GM12878 (cell line): ENCODE measurements around the gene ZFHX2. TPM values are rescaled to one million over a fixed set of nuclear protein-coding genes. Genes with fewer than 3 reads are reported as not detected.

Source experiments
- ATAC-seq: fragments of 200-7000 bp; cut with Tn5 transposase; 3 replicates; pipeline ENCODE4 v1.9.1; 2020; ENCODE audit warnings: mild to moderate bottlenecking, moderate library complexity
- BruUV-seq: library from RNA; stranded (reverse); fragments of 400-500 nt; replicated peaks from 2 replicates; lab custom pipeline; 2021; lab: Mats Ljungman, UMichigan
- CTCF ChIA-PET: fragments of 300-600 bp; sonication (Branson Sonifier 250); formaldehyde crosslinking; extraction: SDS; loops from one replicate; lab custom pipeline; 2021; ENCODE audit warnings: inconsistent platforms; lab: Yijun Ruan, JAX
- POLR2A ChIA-PET: fragments of 350-600 bp; formaldehyde crosslinking; extraction: SDS; loops from one replicate; lab custom pipeline; 2021; ENCODE audit warnings: inconsistent platforms; lab: Charles Lee
- RAD21 ChIA-PET: fragments of 300-600 bp; sonication (Branson Sonifier 250); formaldehyde crosslinking; loops from one replicate; lab custom pipeline; 2023; ENCODE audit warnings: antibody characterized with exemption; ENCODE audit not compliant: unreplicated experiment; lab: Charles Lee
- SMC1A ChIA-PET: fragments of 300-600 bp; sonication (Branson Sonifier 250); formaldehyde crosslinking; loops from one replicate; lab custom pipeline; 2023; ENCODE audit not compliant: unreplicated experiment, uncharacterized antibody; lab: Charles Lee
- DNase-seq: peaks from one replicate; pipeline ENCODE4 v3.0.0-alpha.2; 2011; ENCODE audit warnings: low read depth, low spot score
- FAIRE-seq: peaks from 3 replicates; lab custom pipeline; 2011; peaks lifted over from hg19 to GRCh38; lab: Jason Lieb, UNC
- H2AFZ ChIP-seq: 2 replicates; pipeline ENCODE4 v1.6.0; 2011; ENCODE audit warnings: low read depth, low read length, control low read depth; ENCODE audit not compliant: control insufficient read depth
- H3K27ac ChIP-seq: 2 replicates; pipeline ENCODE4 v1.5.1; 2011; ENCODE audit warnings: control low read depth; ENCODE audit not compliant: control insufficient read depth, insufficient read depth
- H3K27me3 ChIP-seq, 2 experiments: replicated peaks in 1 of 2; 2 replicates each; pipeline versions ENCODE4 v1.6.0 to v1.6.1; 2011; ENCODE audit warnings: low read length in 1 of 2; ENCODE audit not compliant: control insufficient read depth in 2 of 2, insufficient read depth in 2 of 2
- H3K36me3 ChIP-seq, 2 experiments: 2 replicates each; pipeline ENCODE4 v1.5.1; 2011; ENCODE audit warnings: low read length in 1 of 2; ENCODE audit not compliant: control insufficient read depth in 2 of 2, insufficient read depth in 2 of 2
- H3K4me1 ChIP-seq: 2 replicates; pipeline ENCODE4 v1.6.1; 2011; ENCODE audit warnings: mild to moderate bottlenecking, low read length, moderate library complexity, mixed read lengths; ENCODE audit not compliant: control insufficient read depth, insufficient read depth
- H3K4me2 ChIP-seq: 2 replicates; pipeline ENCODE4 v1.6.0; 2011; ENCODE audit warnings: control low read depth; ENCODE audit not compliant: control insufficient read depth, insufficient read depth
- H3K4me3 ChIP-seq: fragments of 200-600 bp; sonication (generic); 2 replicates; pipeline ENCODE4 v1.5.1; 2016
- H3K79me2 ChIP-seq: 2 replicates; pipeline ENCODE4 v1.6.0; 2011; ENCODE audit warnings: low read length; ENCODE audit not compliant: control insufficient read depth, insufficient read depth
- H3K9ac ChIP-seq: 2 replicates; pipeline ENCODE4 v1.8.0; 2011; ENCODE audit warnings: low read length, control low read depth, mixed read lengths; ENCODE audit not compliant: control insufficient read depth, insufficient read depth
- H3K9me3 ChIP-seq: replicated peaks from 3 replicates; pipeline ENCODE4 v1.5.1; 2011; ENCODE audit warnings: mild to moderate bottlenecking, low read length; ENCODE audit not compliant: control insufficient read depth, insufficient read depth
- H4K20me1 ChIP-seq: 2 replicates; pipeline ENCODE4 v1.6.0; 2011; ENCODE audit not compliant: control insufficient read depth, insufficient read depth
- IRF4 ChIP-seq: IDR thresholded peaks from 2 replicates; pipeline ENCODE4 v1.6.1; 2011; ENCODE audit warnings: low read depth, low read length
- NFXL1 ChIP-seq: fragments of 450-650 bp; IDR thresholded peaks from 2 replicates; pipeline ENCODE4 v1.6.1; 2017; ENCODE audit warnings: antibody characterized with exemption, mild to moderate bottlenecking, borderline replicate concordance
- RAD21 ChIP-seq: IDR thresholded peaks from 2 replicates; pipeline ENCODE4 v1.6.1; 2011; ENCODE audit warnings: mild to moderate bottlenecking, low read depth, low read length, moderate library complexity; ENCODE audit not compliant: insufficient read depth
- SMC3 ChIP-seq: IDR thresholded peaks from 2 replicates; pipeline ENCODE4 v1.6.1; 2011; ENCODE audit warnings: low read length, improper control_type of control experiment, borderline replicate concordance
- SREBF1 ChIP-seq: IDR thresholded peaks from 2 replicates; pipeline ENCODE4 v1.6.1; 2012; ENCODE audit warnings: mild to moderate bottlenecking, low read length
- YY1 ChIP-seq: IDR thresholded peaks from 2 replicates; pipeline ENCODE4 v1.6.1; 2011; ENCODE audit warnings: low read depth, mild to moderate bottlenecking, low read length
- WGBS: methylation state at CpG from one replicate; pipeline ENCODE4 v1.1.6; 2016; ENCODE audit warnings: low lambda C conversion rate; ENCODE audit not compliant: insufficient replicate concordance, insufficient coverage; ENCODE audit errors: missing lambda C conversion rate; 5-methylcytosine and 5-hydroxymethylcytosine counted together
- in situ Hi-C: fragments of 300-500 bp; cut with MboI; formaldehyde crosslinking; loops from 9 replicates; pipeline ENCODE4 v1.14.3; 2018; ENCODE audit warnings: mixed read lengths
- intact Hi-C: fragments of 100-400 bp; cut with micrococcal nuclease; formaldehyde crosslinking; loops from one replicate; pipeline ENCODE4 v1.14.2; 2022; ENCODE audit not compliant: unreplicated experiment
- polyA plus RNA-seq, 11 experiments: library from polyadenylated mRNA; depleted of rRNA in 4 of 11; unstranded in 6 of 11; stranded (reverse) in 5 of 11; fragments of >200 nt; fragmentation: Nextera tagmentation in 4 of 11; fragmentation: Illumina TruSeq in 1 of 11; extraction: Ambion mirVana in 4 of 11; extraction: Trizol in 1 of 11; gene quantifications; 1 replicate in 1 of 11; 2 replicates in 10 of 11; pipeline versions ENCODE4 v1.2.1 to v1.2.3, GENCODE V29; 2011 to 2016; ENCODE audit warnings: inconsistent platforms in 2 of 11, missing spikeins in 2 of 11, low read depth in 1 of 11
- total RNA-seq, 4 experiments: library from RNA; depleted of rRNA in 3 of 4; stranded (reverse); fragments of >200 nt in 3 of 4; fragmentation: Illumina TruSeq in 1 of 4; extraction: Trizol in 1 of 4; gene quantifications; 2 replicates each; pipeline versions ENCODE4 v1.2.1 to v1.2.3, GENCODE V29; 2013 to 2021
- TF ChIP-seq, protein P1 (sequence below), 3 experiments: IDR thresholded peaks in 2 of 3; conservative IDR thresholded peaks in 1 of 3; 2 replicates each; pipeline ENCODE4 v1.5.1; 2011; ENCODE audit warnings: low read depth in 3 of 3, low read length in 3 of 3, mild to moderate bottlenecking in 3 of 3, control low read depth in 2 of 3, moderate library complexity in 2 of 3, inconsistent platforms in 1 of 3, mixed read lengths in 1 of 3; ENCODE audit not compliant: control insufficient read depth in 2 of 3, insufficient read depth in 1 of 3; ENCODE audit errors: extremely low read depth in 1 of 3

The ZFHX2 gene
- total and polyA plus RNA-seq, 10 of the 15 experiments (the other 5 are each of a cell fraction or from before 2014, with no cell fraction given) = 0.27 to 2.2 (median 0.55) TPM

DNA sequence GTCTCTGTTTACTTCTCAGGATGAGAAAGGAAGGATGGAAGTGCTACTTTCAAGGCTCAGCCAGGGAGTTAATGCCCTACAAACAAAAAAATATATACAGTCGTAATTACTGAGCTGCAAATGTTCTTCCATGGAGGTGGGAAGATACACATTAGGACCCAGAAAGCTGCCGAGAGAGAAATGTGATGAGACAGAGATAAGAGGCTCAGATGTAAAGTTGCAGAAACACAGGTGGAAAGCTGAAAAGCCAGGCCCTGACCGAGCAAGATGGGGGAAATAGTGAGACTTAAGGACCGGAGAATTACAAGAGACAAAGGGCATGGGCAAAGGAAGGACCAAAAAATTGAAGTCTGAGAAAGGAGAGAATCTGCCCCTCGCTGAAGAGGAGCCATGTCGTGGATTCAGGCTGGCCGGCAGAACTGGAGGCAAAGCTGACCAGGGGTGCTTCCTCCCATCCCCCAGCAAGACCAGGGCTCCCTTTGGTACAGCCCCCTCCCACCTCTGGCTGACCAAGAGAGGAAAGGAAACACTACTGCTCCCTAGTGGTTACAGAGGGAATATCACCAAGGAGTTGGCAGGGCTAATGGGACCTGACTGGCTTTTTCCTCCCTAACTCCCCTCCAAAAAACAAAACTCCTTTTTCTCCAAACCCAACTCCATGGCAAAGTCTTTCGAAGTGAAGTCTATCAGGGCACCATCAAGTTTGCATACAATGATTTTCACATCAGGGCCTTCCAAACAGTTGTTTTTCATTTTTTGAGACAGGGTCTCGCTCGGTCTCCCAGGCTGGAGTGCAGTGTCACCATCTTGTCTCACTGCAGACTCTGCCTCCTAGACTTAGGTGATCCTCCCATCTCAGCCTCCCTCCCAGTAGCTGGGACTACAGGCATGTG is 12.1 kb downstream of the ZFHX2 start:
- Histone ChIP-seq H3K4me3 (no peak overlapping the region), H3K9me3 (no peaks in the 10 kb centered on the region), H3K4me1 (no peaks in the 10 kb centered on the region), H3K27ac (no peak overlapping the region), H3K79me2 (no peaks in the 10 kb centered on the region), H2AFZ (no peak overlapping the region), H3K27me3 (no peaks in the 10 kb centered on the region), H3K36me3 (no peaks in the 10 kb centered on the region), H3K4me2 (no peak overlapping the region), H3K9ac (no peak overlapping the region), H4K20me1 (no peaks in the 10 kb centered on the region)
- RAD21 ChIA-PET = interaction anchor here (0.6 to 2.3 kb wide), 5 partner anchors 19 to 61 kb away, joined by 3 to 10 read pairs (median 3); no protein-coding TSS in a partner anchor
- 48% methylated on average over 10 of the region's 10 CpGs for WGBS
- TF ChIP-seq, protein P1, sequence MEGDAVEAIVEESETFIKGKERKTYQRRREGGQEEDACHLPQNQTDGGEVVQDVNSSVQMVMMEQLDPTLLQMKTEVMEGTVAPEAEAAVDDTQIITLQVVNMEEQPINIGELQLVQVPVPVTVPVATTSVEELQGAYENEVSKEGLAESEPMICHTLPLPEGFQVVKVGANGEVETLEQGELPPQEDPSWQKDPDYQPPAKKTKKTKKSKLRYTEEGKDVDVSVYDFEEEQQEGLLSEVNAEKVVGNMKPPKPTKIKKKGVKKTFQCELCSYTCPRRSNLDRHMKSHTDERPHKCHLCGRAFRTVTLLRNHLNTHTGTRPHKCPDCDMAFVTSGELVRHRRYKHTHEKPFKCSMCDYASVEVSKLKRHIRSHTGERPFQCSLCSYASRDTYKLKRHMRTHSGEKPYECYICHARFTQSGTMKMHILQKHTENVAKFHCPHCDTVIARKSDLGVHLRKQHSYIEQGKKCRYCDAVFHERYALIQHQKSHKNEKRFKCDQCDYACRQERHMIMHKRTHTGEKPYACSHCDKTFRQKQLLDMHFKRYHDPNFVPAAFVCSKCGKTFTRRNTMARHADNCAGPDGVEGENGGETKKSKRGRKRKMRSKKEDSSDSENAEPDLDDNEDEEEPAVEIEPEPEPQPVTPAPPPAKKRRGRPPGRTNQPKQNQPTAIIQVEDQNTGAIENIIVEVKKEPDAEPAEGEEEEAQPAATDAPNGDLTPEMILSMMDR (IDR thresholded peaks at IDR 0.05 in 2 of 3, conservative IDR thresholded peaks at IDR 0.05 in 1 of 3; ENCODE audit: control insufficient read depth in 2 of 3, extremely low read depth in 1 of 3, insufficient read depth in 1 of 3, low read depth in 3 of 3, low read length in 3 of 3) = peak; percentile 68 to 85 (median 84)
- TF ChIP-seq SREBF1 (no peak), RAD21 (peak; percentile 61), SMC3 (peak; percentile 39; the same call in 1 of the 2 replicates), NFXL1 (no peak), YY1 (0 out of 2 replicates have a peak, but pooled peaks have one; percentile 16), IRF4 (no peak)
- SMC1A ChIA-PET = interaction anchor here (0.6 to 2.0 kb wide), 5 partner anchors 10 to 64 kb away, joined by 3 to 4 read pairs (median 4); no protein-coding TSS in a partner anchor
- in situ Hi-C loops = no loop called here
- POLR2A ChIA-PET = no interaction called here
- intact Hi-C loops = loop anchor here (5.0 kb wide), 1 partner anchor 42 kb away; no protein-coding TSS in a partner anchor
- peak; percentile 86 for FAIRE-seq
- DNase-seq = no peak
- CTCF ChIA-PET = interaction anchor here (0.8 to 11.4 kb wide), 19 partner anchors 9 to 214 kb away, joined by 3 to 131 read pairs (median 4); partner anchors contain the start of gene AP1G2
- ATAC-seq = peak; percentile 95
- BruUV-seq = no TSS peak
